Muscle of back (tissue), 13 donors: ENCODE data around the gene PTPN6. TPM values are rescaled to one million over a fixed set of nuclear protein-coding genes. Genes with fewer than 3 reads are reported as not detected.
"Not testable (repeated sequence)": the region's sequence is repeated elsewhere in the genome, so short reads cannot be mapped to it uniquely, and the experiment has no call there.

Experiments
- DNase-seq, 3 donors: peaks; one replicate each; pipeline versions ENCODE4 v3.0.0 to v3.0.0-alpha.2; 2013
- long read RNA-seq, 9 donors: transcript quantifications; one replicate each; lab custom pipeline, GENCODE V29; 2026
- polyA plus RNA-seq, 10 donors: library from polyadenylated mRNA; unstranded; fragments of 120-200 nt; gene quantifications; one replicate each; pipeline ENCODE4 v1.2.1, GENCODE V29; 2013; ENCODE audit not compliant: insufficient read length in 10 of 10

The PTPN6 gene
- polyA plus RNA-seq = 10 to 100 TPM in 1 of 10 donors, 1 to 10 TPM in 9; 4.3 to 10.6 (median 6.6) TPM
- long read RNA-seq, donor 1 = 0 reads
- long read RNA-seq, donor 2 = 0 reads
- long read RNA-seq, donor 3 = 0 reads
- long read RNA-seq, donor 4 = 0 reads
- long read RNA-seq, donor 5 = 0 reads
- long read RNA-seq, donor 6, partial matches to known transcripts = 0 of 2 reads
- long read RNA-seq, donor 6, other reads (novel, unspliced or antisense) = 0 of 2 reads
- long read RNA-seq, donor 7 = 0 reads
- long read RNA-seq, donor 8, partial matches to known transcripts = 0 of 1 reads
- long read RNA-seq, donor 8, other reads (novel, unspliced or antisense) = 0 of 1 reads
- long read RNA-seq, donor 9 = 0 reads

DNA sequence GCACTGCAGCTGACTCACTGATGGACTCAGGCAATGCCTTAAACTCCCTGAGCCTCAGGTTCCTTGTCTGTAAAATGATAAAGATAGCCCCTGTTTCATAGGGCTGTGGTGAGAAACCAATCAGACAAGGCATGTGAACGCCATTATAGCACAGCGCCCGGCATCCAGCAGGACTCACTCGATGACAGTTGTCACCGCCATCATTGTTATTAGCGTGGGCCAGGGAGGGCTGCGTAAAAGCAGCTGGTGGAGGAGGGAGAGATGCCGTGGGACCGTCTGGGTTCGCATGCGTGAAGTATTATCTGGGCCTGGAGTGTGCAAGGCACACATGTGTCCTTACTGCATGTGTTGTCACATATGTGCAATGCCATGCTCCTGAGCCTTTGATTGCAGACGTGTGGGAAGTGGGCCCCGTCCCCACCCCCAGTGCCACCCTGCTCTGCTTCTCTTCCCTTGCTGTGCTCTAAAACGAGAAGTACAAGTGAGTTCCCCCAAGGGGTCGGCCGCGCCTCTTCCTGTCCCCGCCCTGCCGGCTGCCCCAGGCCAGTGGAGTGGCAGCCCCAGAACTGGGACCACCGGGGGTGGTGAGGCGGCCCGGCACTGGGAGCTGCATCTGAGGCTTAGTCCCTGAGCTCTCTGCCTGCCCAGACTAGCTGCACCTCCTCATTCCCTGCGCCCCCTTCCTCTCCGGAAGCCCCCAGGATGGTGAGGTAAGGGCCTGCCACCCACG is at the start of gene PTPN6:
Gene PTPN6 (plus strand): TSS at position 546 of the 730 bp plus-strand sequence. CDS start 157 bp downstream, at position 703.
- no peak for DNase-seq

GRCh38 chr12:6902448-6902847 is 48.7 kb upstream of the PTPN6 start:
- DNase-seq = no peak

- no peak for DNase-seq
Observed at GRCh38 chr12:6903722-6904121, 47.4 kb upstream of the PTPN6 start.

- peak; percentile 96 to 98 (median 97) for DNase-seq
Observed at GRCh38 chr12:6904280-6905276, 46.6 kb upstream of the PTPN6 start, which contains the start of gene LRRC23. TSS of gene LRRC23 (plus strand) at chr12:6904822. CDS start at chr12:6905634, 812 bp downstream.

DNA sequence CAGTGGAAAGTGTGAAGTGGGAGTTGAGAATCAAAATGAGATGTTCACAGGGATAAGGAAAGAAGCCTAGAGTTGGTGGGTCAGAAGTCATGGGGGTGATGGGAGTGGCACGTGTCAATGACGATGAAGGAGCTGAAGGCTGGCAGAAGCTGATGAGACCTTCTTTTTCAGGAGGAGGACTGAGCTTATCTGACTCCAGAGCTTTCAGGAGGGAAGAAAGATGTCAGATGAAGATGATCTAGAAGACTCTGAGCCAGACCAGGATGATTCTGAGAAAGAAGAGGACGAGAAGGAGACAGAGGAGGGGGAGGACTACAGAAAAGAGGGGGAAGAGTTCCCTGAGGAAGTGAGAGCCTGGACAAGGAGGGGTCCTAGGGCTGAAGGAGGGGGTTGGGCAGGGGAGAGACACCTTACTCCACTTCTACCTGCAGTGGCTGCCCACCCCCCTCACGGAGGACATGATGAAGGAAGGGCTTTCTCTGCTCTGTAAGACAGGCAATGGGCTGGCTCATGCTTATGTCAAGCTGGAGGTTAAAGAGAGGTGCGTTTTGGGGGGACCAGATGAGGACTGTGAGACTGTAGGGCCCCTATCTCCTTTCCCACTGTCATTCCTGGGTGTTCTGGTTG is 45.6 kb upstream of the PTPN6 start:
- DNase-seq = no peak

- not testable (repeated sequence) for DNase-seq
Observed at GRCh38 chr12:6908141-6908540, 43.0 kb upstream of the PTPN6 start.

DNA sequence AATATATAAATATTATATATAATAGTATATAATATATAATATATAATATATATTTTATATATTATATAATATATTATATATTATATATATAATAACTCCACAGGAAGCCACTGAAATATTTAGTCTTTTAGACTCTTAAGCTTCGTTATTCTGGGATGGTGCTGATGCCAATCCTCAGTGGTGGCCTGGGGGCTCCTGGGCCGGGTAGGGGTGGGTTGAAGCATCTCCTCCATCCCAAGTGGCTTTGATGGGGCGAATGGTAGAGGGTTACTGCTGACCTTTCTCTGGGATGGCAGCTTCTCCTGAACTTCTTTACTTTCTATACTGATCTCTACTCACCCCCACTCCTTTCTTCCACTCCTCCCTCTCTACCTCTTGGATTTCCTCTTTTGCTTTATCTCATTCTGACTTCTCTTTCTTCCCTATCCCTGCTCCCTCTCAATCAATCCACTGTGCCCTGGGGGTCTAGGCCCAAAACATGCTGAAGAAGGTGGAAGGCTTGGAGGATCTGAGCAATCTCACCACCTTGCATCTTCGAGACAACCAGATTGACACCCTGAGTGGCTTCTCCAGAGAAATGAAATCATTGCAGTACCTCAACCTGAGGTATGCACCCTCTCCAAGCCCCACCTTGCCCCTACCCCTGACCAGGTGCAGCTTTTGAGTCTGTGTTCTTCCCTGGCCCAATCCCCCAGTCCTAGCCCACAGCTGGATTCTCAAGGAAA is 41.6 kb upstream of the PTPN6 start:
- no peak for DNase-seq

DNA sequence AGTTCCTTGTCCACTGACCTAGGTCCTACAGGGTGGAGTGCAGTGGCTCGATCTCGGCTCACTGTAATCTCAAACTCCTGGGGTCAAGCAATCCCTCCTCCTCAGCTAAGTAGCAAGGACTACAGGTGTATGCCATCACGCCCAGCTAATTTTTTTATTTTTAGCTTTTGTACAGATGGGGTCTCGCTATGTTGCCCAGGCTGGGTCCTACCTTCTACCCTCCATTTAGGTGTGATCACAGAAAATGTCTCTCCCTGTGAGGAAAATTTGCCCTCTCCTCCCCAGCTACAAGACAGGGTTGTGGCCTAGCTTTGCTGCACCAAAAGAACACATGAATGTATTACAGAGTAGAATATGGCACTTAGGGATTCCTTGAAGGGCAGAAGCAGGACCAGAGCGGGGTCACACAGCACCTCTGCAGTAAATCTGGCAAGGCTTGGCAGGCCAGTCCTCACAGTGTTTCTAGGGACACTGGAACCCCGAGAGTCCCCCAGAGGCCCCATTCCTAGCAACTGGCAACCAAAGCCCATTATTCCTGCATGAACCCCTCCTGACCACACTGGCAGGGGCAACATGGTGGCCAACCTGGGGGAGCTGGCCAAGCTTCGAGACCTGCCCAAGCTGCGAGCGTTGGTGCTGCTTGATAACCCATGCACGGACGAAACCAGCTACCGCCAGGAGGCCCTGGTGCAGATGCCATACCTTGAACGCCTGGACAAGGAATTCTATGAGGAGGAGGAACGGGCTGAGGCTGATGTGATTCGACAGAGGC is 38.8 kb upstream of the PTPN6 start:
- DNase-seq = no peak

GRCh38 chr12:6914246-6914946 is 36.8 kb upstream of the PTPN6 start, which contains the start of gene ENO2:
TSS of gene ENO2 (plus strand) at chr12:6914580. CDS start at chr12:6915833, 1,253 bp downstream.
- DNase-seq = peak in 1 of 3 donors; percentile 87

GRCh38 chr12:6914947-6915788 is 36.0 kb upstream of the PTPN6 start:
- DNase-seq = no peak

DNA sequence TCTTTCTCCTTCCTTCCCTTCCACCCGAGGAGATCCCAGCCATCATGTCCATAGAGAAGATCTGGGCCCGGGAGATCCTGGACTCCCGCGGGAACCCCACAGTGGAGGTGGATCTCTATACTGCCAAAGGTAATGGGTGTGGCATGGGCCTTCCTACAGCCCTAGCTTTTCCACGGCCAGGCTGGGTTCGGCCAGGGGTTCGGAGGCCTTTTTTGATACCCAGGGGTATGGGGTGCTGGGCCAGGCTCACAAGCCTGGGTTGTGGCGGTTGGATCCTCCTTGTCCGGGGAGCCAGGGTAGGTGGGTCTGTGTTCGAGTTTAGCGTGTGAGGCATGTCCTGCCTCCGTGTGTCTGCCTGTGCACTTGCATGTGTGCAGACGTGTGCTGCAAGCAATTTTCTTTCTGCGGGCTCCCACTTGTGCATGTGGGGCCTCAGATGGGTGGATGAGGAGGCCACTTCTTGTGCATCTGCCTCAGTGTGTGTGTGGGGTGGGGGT is 35.3 kb upstream of the PTPN6 start:
- no peak for DNase-seq

DNA sequence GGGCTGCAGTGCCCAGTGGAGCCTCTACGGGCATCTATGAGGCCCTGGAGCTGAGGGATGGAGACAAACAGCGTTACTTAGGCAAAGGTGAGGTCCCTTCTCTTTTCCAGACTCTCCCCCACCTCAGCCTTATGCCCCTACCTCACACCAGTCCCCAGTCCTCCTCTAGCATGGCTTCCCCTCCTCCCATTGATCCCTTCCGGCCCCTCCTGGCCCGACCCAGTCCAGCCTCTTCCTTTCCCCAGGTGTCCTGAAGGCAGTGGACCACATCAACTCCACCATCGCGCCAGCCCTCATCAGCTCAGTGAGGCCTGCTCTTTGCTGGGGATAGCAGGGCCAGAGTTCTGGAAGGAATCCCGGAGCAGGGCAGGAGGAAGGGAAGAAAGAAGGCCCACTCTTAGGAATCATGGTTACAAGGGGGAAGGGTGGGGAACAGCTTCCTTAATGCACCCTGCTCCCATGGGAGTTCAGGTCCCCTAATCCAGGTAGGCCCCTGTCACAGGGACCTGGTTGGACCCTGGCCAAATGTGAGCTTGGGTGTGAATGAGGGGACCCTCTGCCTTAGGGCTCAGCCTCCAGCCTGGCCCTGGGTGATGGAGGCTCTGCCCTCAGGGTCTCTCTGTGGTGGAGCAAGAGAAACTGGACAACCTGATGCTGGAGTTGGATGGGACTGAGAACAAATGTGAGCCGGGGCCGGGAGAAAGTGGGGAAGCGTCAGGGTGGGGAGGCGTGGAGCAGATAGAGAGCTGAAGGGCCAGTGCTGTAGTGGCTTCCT is 34.5 kb upstream of the PTPN6 start:
- DNase-seq = no peak

GRCh38 chr12:6917491-6918231 is 33.5 kb upstream of the PTPN6 start:
- no peak for DNase-seq

DNA sequence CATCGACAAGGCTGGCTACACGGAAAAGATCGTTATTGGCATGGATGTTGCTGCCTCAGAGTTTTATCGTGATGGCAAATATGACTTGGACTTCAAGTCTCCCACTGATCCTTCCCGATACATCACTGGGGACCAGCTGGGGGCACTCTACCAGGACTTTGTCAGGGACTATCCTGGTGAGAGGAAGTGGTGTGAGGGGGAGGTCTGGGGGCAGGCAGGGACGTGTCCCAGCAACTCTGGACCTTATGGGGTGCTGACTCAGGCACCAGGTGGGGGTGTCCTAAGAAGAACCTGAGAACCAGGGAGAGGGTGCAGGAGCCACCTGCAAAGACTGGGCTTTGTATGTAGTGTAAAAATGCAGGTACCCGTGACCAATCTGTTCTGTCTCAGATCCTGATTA is 31.6 kb upstream of the PTPN6 start:
- no peak for DNase-seq

DNA sequence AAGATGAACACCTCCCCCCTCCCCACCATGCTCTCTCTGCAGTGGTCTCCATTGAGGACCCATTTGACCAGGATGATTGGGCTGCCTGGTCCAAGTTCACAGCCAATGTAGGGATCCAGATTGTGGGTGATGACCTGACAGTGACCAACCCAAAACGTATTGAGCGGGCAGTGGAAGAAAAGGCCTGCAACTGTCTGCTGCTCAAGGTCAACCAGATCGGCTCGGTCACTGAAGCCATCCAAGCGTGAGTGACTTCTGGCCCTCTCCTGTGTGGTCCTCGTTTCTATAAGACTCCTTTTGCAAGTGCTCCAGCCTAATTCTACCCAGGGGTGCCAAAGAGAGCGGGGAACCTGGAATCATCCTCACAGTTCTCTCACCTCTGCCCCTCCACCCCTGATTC is 29.6 kb upstream of the PTPN6 start:
- no peak for DNase-seq
